ENCODE measurements around the gene PLA2G2C.

DNA sequence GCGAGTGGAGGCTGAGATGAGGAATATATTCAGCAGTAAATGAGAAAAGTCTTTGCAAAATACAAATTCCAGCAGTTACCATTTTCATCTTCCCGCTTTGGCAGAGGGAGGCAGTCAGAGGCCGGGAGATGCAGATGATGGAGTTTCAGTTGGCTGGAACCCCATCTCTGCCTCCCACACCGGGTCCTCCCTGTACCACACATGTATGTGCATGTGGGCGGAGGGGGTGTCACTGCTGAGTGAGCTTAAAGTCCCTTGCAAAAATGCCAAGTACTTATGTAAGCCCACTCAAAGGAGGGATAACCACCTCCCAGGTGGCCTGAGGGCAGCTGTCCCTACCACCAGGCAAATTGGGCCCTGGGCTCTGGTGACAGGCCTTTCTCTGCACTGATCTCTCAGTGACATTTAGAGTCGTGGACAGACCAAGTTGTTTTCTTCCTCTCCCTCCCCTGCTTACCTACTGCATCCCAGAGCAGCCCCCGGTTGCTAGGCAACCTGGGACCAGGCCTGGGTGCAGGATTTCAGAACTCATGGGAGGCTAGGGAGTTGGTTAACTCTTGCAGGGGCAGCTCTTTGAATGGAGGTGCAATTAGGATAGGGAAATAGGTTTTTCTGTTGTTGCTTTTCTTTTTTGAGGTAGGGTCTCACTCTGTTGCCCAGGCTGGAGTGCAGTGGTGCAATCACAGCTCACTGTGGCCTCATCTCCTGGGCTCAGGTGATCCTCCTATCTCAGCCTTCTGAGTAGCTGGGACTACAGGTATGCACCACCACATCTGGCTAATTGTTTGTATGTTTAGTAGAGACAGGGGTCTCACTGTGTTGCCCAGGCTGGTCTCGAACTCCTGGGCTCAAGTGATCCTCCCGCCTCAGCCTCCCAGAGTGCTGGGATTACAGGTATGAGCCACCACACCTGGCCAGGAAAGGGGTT is 17.5 kb downstream of the PLA2G2C start:
- TF ChIP-seq EP300 (IDR thresholded peaks at IDR 0.05), result no peak
- TF ChIP-seq, protein P1, sequence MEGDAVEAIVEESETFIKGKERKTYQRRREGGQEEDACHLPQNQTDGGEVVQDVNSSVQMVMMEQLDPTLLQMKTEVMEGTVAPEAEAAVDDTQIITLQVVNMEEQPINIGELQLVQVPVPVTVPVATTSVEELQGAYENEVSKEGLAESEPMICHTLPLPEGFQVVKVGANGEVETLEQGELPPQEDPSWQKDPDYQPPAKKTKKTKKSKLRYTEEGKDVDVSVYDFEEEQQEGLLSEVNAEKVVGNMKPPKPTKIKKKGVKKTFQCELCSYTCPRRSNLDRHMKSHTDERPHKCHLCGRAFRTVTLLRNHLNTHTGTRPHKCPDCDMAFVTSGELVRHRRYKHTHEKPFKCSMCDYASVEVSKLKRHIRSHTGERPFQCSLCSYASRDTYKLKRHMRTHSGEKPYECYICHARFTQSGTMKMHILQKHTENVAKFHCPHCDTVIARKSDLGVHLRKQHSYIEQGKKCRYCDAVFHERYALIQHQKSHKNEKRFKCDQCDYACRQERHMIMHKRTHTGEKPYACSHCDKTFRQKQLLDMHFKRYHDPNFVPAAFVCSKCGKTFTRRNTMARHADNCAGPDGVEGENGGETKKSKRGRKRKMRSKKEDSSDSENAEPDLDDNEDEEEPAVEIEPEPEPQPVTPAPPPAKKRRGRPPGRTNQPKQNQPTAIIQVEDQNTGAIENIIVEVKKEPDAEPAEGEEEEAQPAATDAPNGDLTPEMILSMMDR (IDR thresholded peaks at IDR 0.05), result no peak
